NCI-H1694 treated with DMSO at 0.1 percent for 48 hours (cell line): Measurements from ENCODE around the gene TMEM271.

Experiments used
- DNase-seq: peaks from one replicate; lab custom pipeline; 2025; lab: John Stamatoyannopoulos, UW

Gene TMEM271

GRCh38 chr4:576245-576821 lies at the start of gene TMEM271:
TSS of gene TMEM271 (minus strand) at chr4:576295. CDS start at chr4:576062, 233 bp downstream.
- no peak for DNase-seq

- no peak for DNase-seq
Measured at GRCh38 chr4:625631-626161, 49.6 kb upstream of the TMEM271 start.

GRCh38 chr4:624705-625590 lies 48.9 kb upstream of the TMEM271 start, which contains the start of gene PDE6B:
TSS of gene PDE6B (plus strand) at chr4:625573. CDS start at chr4:625627, 54 bp downstream.
- no peak for DNase-seq

- no peak for DNase-seq
Measured at GRCh38 chr4:623914-624566, 47.9 kb upstream of the TMEM271 start.

- no peak for DNase-seq
Measured at GRCh38 chr4:622996-623913, 47.2 kb upstream of the TMEM271 start.

GRCh38 chr4:622071-622995 lies 46.2 kb upstream of the TMEM271 start:
- DNase-seq = no peak

- DNase-seq = no peak
Measured at GRCh38 chr4:621296-622070, 45.4 kb upstream of the TMEM271 start.

GRCh38 chr4:620851-621261 lies 44.8 kb upstream of the TMEM271 start:
- DNase-seq = no peak

- no peak for DNase-seq
Measured at GRCh38 chr4:620201-620600, 44.1 kb upstream of the TMEM271 start.

GRCh38 chr4:617644-618641 lies 41.8 kb upstream of the TMEM271 start:
- no peak for DNase-seq

GRCh38 chr4:616911-617643 lies 41.0 kb upstream of the TMEM271 start:
- no peak for DNase-seq

GRCh38 chr4:616091-616490 lies 40.0 kb upstream of the TMEM271 start:
- DNase-seq = no peak

- no peak for DNase-seq
Measured at GRCh38 chr4:613126-613525, 37.0 kb upstream of the TMEM271 start.

GRCh38 chr4:612749-613125 lies 36.6 kb upstream of the TMEM271 start:
- no peak for DNase-seq

GRCh38 chr4:612052-612748 lies 36.1 kb upstream of the TMEM271 start:
- no peak for DNase-seq

GRCh38 chr4:610411-611261 lies 34.5 kb upstream of the TMEM271 start:
- DNase-seq = no peak
